BJ (cell line): ENCODE results near the gene CLIP3. TPM values are rescaled to one million over a fixed set of nuclear protein-coding genes. Genes with fewer than 3 reads are reported as not detected.
"Not testable (repeated sequence)": the region's sequence is repeated elsewhere in the genome, so short reads cannot be mapped to it uniquely, and the experiment has no call there.

Source experiments
- CTCF ChIA-PET: fragments of 350-600 bp; formaldehyde crosslinking; extraction: SDS; loops from one replicate; lab custom pipeline; 2021; ENCODE audit warnings: antibody characterized with exemption, inconsistent platforms; lab: Yijun Ruan, JAX
- POLR2A ChIA-PET: fragments of 300-600 bp; sonication (Branson Sonifier 250); formaldehyde crosslinking; extraction: SDS; loops from one replicate; lab custom pipeline; 2021; ENCODE audit warnings: antibody characterized with exemption; lab: Charles Lee
- DNase-seq: peaks from one replicate; pipeline ENCODE4 v3.0.0-alpha.2; 2011; ENCODE audit warnings: low read depth
- H3K27me3 ChIP-seq: 2 replicates; pipeline ENCODE4 v1.6.0; 2011; ENCODE audit warnings: low read length; ENCODE audit not compliant: control insufficient read depth, insufficient read depth
- H3K36me3 ChIP-seq: 2 replicates; pipeline ENCODE4 v1.5.1; 2011; ENCODE audit warnings: low read length; ENCODE audit not compliant: control insufficient read depth, insufficient read depth
- H3K4me3 ChIP-seq: 2 replicates; pipeline ENCODE4 v1.5.1; 2011; ENCODE audit warnings: low read depth, mild to moderate bottlenecking, control low read depth, low read length
- CTCF ChIP-seq: IDR thresholded peaks from 2 replicates; pipeline ENCODE4 v1.5.1; 2011; ENCODE audit warnings: low read depth, mild to moderate bottlenecking, control low read depth, inconsistent platforms, low read length, moderate library complexity; ENCODE audit not compliant: insufficient read depth
- polyA plus RNA-seq: library from polyadenylated mRNA; depleted of rRNA; stranded (reverse); fragments of >200 nt; gene quantifications from 2 replicates; pipeline ENCODE4 v1.2.3, GENCODE V29; 2011

The CLIP3 gene
- polyA plus RNA-seq, 1 experiment: 23.9 TPM

GRCh38 chr19:36073121-36073876 is 40.6 kb upstream of the CLIP3 start:
- ChIA-PET POLR2A (no interaction called here), CTCF (interaction anchor here (0.9 to 2.5 kb wide), 4 partner anchors 10 to 96 kb away, joined by 3 to 9 read pairs (median 4); partner anchors contain the start of genes POLR2I and TBCB)
- Histone ChIP-seq H3K36me3 (no peaks in the 10 kb centered on the region), H3K27me3 (no peaks in the 10 kb centered on the region), H3K4me3 (no peak overlapping the region)
- no peak for TF ChIP-seq CTCF
- DNase-seq: no peak

- Histone ChIP-seq H3K27me3 (no peaks in the 10 kb centered on the region), H3K4me3 (no peak overlapping the region), H3K36me3 (no peaks in the 10 kb centered on the region)
- ChIA-PET POLR2A (no interaction called here), CTCF (interaction anchor here (0.6 to 2.5 kb wide), 5 partner anchors 11 to 69 kb away, joined by 3 to 9 read pairs (median 3); partner anchors contain the start of genes POLR2I and TBCB)
- TF ChIP-seq CTCF: no peak
- no peak for DNase-seq
Observed at GRCh38 chr19:36072081-36072480, 39.4 kb upstream of the CLIP3 start.

- H3K27me3 ChIP-seq, POLR2A ChIA-PET, H3K36me3 ChIP-seq, DNase-seq, H3K4me3 ChIP-seq: not testable (repeated sequence)
- CTCF ChIA-PET: interaction anchor here (2.2 kb wide), 1 partner anchor 8 kb away, joined by 10 read pairs; no protein-coding TSS in a partner anchor
Observed at GRCh38 chr19:36068810-36069499, 36.3 kb upstream of the CLIP3 start.

GRCh38 chr19:36067681-36068080 is 35.0 kb upstream of the CLIP3 start:
- TF ChIP-seq CTCF: no peak
- H3K36me3 ChIP-seq: no peaks in the 10 kb centered on the region
- CTCF ChIA-PET: interaction anchor here (0.8 to 3.0 kb wide), 4 partner anchors 8 to 60 kb away, joined by 3 to 10 read pairs (median 3); partner anchors contain the start of genes POLR2I and TBCB

GRCh38 chr19:36064826-36065225 is 32.2 kb upstream of the CLIP3 start:
- POLR2A ChIA-PET: no interaction called here
- no peaks in the 10 kb centered on the region for H3K36me3 ChIP-seq
- CTCF ChIA-PET: no interaction called here

More at GRCh38 chr19:36067681-36068080, 35.0 kb upstream of the CLIP3 start:
- DNase-seq: no peak
- H3K27me3 ChIP-seq: no peaks in the 10 kb centered on the region
- H3K4me3 ChIP-seq: no peak overlapping the region
- POLR2A ChIA-PET: no interaction called here

More at GRCh38 chr19:36064826-36065225, 32.2 kb upstream of the CLIP3 start:
- no peak for DNase-seq
- TF ChIP-seq CTCF: no peak
- Histone ChIP-seq H3K27me3 (no peaks in the 10 kb centered on the region), H3K4me3 (no peak overlapping the region)
